ENCODE results near the gene PCID2.

DNA sequence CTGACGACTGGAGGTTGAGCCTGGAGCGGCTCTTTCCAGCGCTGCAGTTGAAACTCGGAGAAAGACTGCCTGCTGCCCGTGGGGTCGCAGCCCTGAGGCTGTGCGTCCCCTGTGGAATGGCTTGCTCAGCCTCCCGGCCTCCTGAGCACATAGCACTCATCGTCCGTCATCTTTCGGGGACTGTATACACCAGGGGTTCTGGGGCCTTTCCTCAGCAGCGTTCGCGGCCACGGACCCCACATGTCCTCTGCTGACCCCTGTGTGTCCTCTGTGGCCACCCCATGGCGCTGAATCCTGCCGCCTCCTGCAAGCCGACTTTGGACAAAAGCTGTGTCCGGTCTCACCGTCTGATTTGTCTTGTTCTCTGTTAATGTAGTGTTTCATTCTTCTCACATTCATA lies 21.3 kb upstream of the PCID2 start:
- TF ChIP-seq, protein P1, sequence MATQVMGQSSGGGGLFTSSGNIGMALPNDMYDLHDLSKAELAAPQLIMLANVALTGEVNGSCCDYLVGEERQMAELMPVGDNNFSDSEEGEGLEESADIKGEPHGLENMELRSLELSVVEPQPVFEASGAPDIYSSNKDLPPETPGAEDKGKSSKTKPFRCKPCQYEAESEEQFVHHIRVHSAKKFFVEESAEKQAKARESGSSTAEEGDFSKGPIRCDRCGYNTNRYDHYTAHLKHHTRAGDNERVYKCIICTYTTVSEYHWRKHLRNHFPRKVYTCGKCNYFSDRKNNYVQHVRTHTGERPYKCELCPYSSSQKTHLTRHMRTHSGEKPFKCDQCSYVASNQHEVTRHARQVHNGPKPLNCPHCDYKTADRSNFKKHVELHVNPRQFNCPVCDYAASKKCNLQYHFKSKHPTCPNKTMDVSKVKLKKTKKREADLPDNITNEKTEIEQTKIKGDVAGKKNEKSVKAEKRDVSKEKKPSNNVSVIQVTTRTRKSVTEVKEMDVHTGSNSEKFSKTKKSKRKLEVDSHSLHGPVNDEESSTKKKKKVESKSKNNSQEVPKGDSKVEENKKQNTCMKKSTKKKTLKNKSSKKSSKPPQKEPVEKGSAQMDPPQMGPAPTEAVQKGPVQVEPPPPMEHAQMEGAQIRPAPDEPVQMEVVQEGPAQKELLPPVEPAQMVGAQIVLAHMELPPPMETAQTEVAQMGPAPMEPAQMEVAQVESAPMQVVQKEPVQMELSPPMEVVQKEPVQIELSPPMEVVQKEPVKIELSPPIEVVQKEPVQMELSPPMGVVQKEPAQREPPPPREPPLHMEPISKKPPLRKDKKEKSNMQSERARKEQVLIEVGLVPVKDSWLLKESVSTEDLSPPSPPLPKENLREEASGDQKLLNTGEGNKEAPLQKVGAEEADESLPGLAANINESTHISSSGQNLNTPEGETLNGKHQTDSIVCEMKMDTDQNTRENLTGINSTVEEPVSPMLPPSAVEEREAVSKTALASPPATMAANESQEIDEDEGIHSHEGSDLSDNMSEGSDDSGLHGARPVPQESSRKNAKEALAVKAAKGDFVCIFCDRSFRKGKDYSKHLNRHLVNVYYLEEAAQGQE (IDR thresholded peaks at IDR 0.05; ENCODE audit: unreplicated experiment) = no peak
- TF ChIP-seq, protein P2, sequence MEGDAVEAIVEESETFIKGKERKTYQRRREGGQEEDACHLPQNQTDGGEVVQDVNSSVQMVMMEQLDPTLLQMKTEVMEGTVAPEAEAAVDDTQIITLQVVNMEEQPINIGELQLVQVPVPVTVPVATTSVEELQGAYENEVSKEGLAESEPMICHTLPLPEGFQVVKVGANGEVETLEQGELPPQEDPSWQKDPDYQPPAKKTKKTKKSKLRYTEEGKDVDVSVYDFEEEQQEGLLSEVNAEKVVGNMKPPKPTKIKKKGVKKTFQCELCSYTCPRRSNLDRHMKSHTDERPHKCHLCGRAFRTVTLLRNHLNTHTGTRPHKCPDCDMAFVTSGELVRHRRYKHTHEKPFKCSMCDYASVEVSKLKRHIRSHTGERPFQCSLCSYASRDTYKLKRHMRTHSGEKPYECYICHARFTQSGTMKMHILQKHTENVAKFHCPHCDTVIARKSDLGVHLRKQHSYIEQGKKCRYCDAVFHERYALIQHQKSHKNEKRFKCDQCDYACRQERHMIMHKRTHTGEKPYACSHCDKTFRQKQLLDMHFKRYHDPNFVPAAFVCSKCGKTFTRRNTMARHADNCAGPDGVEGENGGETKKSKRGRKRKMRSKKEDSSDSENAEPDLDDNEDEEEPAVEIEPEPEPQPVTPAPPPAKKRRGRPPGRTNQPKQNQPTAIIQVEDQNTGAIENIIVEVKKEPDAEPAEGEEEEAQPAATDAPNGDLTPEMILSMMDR (conservative IDR thresholded peaks at IDR 0.05; ENCODE audit: low read depth in 2 of 2) = no peak
- TF ChIP-seq JUNB (IDR thresholded peaks at IDR 0.05; ENCODE audit: unreplicated experiment) = no peak
- TF ChIP-seq POLR2AphosphoS5 (IDR thresholded peaks at IDR 0.05; ENCODE audit: low read depth) = no peak
